HEK293 (cell line): ENCODE measurements around the gene PRSS2.

Experiments
- MYNN ChIP-seq: fragments of 450-650 bp; formaldehyde crosslinking; IDR thresholded peaks from 2 replicates; pipeline ENCODE4 v1.5.1; 2016; ENCODE audit warnings: missing biosample characterization, missing genetic modification characterization, borderline replicate concordance
- TCF7L2 ChIP-seq: IDR thresholded peaks from 2 replicates; pipeline ENCODE4 v1.6.1; 2011; ENCODE audit warnings: low read depth, mild to moderate bottlenecking, inconsistent platforms, low read length, moderate library complexity, borderline replicate concordance
- ZNF274 ChIP-seq, 2 experiments: fragments of 200-500 bp in 1 of 2; fragments of 450-650 bp in 1 of 2; sonication (Bioruptor generic) in 1 of 2; formaldehyde crosslinking in 1 of 2; IDR thresholded peaks; 2 replicates each; pipeline versions ENCODE4 v1.5.1 to v1.6.1; 2014 to 2016; ENCODE audit warnings: borderline replicate concordance in 1 of 2, inconsistent platforms in 1 of 2, low read length in 1 of 2, missing biosample characterization in 1 of 2, missing genetic modification characterization in 1 of 2
- ZNF473 ChIP-seq: fragments of 450-650 bp; formaldehyde crosslinking; IDR thresholded peaks from 2 replicates; pipeline ENCODE4 v1.5.1; 2017; ENCODE audit warnings: missing biosample characterization, missing genetic modification characterization
- ZNF777 ChIP-seq: fragments of 450-650 bp; formaldehyde crosslinking; IDR thresholded peaks from 2 replicates; pipeline ENCODE4 v1.5.1; 2017; ENCODE audit warnings: missing biosample characterization, missing genetic modification characterization, borderline replicate concordance
- ZSCAN30 ChIP-seq: fragments of 450-650 bp; IDR thresholded peaks from 2 replicates; pipeline ENCODE4 v1.5.1; 2018; ENCODE audit warnings: missing biosample characterization, mild to moderate bottlenecking, missing genetic modification characterization, moderate library complexity
- TF ChIP-seq, protein P1 (sequence below): fragments of 450-650 bp; formaldehyde crosslinking; IDR thresholded peaks from 2 replicates; pipeline ENCODE4 v1.5.1; 2016; ENCODE audit warnings: missing biosample characterization, missing genetic modification characterization
- TF ChIP-seq, protein P2 (sequence below): fragments of 450-650 bp; formaldehyde crosslinking; IDR thresholded peaks from 2 replicates; pipeline ENCODE4 v1.5.1; 2016; ENCODE audit warnings: missing biosample characterization, missing genetic modification characterization
- TF ChIP-seq, protein P3 (sequence below): sonication (generic); formaldehyde crosslinking; IDR thresholded peaks from 2 replicates; pipeline ENCODE4 v1.8.1; 2022; ENCODE audit warnings: mild to moderate bottlenecking, moderate library complexity, missing genetic modification reagents

DNA sequence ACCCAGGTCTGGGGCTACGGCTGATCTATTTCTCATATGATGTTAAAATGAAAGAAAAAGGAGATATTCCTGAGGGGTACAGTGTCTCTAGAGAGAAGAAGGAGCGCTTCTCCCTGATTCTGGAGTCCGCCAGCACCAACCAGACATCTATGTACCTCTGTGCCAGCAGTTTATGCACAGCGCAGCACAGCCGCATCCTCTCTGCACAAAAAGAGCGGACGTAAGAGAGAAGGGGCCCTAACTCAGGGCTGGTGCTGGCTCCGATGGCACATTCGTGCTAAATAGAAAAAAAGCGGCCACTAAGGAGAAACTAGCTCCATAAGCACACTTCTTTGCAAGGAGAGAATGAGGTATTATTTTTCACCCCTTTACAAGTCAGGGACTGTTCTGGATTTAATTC lies 49.8 kb upstream of the PRSS2 start:
- TF ChIP-seq, protein P1, sequence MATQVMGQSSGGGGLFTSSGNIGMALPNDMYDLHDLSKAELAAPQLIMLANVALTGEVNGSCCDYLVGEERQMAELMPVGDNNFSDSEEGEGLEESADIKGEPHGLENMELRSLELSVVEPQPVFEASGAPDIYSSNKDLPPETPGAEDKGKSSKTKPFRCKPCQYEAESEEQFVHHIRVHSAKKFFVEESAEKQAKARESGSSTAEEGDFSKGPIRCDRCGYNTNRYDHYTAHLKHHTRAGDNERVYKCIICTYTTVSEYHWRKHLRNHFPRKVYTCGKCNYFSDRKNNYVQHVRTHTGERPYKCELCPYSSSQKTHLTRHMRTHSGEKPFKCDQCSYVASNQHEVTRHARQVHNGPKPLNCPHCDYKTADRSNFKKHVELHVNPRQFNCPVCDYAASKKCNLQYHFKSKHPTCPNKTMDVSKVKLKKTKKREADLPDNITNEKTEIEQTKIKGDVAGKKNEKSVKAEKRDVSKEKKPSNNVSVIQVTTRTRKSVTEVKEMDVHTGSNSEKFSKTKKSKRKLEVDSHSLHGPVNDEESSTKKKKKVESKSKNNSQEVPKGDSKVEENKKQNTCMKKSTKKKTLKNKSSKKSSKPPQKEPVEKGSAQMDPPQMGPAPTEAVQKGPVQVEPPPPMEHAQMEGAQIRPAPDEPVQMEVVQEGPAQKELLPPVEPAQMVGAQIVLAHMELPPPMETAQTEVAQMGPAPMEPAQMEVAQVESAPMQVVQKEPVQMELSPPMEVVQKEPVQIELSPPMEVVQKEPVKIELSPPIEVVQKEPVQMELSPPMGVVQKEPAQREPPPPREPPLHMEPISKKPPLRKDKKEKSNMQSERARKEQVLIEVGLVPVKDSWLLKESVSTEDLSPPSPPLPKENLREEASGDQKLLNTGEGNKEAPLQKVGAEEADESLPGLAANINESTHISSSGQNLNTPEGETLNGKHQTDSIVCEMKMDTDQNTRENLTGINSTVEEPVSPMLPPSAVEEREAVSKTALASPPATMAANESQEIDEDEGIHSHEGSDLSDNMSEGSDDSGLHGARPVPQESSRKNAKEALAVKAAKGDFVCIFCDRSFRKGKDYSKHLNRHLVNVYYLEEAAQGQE, result no peak
- TF ChIP-seq, protein P2, sequence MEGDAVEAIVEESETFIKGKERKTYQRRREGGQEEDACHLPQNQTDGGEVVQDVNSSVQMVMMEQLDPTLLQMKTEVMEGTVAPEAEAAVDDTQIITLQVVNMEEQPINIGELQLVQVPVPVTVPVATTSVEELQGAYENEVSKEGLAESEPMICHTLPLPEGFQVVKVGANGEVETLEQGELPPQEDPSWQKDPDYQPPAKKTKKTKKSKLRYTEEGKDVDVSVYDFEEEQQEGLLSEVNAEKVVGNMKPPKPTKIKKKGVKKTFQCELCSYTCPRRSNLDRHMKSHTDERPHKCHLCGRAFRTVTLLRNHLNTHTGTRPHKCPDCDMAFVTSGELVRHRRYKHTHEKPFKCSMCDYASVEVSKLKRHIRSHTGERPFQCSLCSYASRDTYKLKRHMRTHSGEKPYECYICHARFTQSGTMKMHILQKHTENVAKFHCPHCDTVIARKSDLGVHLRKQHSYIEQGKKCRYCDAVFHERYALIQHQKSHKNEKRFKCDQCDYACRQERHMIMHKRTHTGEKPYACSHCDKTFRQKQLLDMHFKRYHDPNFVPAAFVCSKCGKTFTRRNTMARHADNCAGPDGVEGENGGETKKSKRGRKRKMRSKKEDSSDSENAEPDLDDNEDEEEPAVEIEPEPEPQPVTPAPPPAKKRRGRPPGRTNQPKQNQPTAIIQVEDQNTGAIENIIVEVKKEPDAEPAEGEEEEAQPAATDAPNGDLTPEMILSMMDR (tag by site-specific recombination), result no peak
- TF ChIP-seq ZNF473 (tag by site-specific recombination) (no peak), ZNF274 (IDR thresholded peaks at IDR 0.05; ENCODE audit: low read length) (no peak), ZNF274 (tag by site-specific recombination; IDR thresholded peaks at IDR 0.05; ENCODE audit: borderline replicate concordance) (no peak), ZSCAN30 (tag by site-specific recombination) (no peak), MYNN (tag by site-specific recombination) (no peak), TCF7L2 (no peak), ZNF777 (no peak)
- TF ChIP-seq, protein P3, sequence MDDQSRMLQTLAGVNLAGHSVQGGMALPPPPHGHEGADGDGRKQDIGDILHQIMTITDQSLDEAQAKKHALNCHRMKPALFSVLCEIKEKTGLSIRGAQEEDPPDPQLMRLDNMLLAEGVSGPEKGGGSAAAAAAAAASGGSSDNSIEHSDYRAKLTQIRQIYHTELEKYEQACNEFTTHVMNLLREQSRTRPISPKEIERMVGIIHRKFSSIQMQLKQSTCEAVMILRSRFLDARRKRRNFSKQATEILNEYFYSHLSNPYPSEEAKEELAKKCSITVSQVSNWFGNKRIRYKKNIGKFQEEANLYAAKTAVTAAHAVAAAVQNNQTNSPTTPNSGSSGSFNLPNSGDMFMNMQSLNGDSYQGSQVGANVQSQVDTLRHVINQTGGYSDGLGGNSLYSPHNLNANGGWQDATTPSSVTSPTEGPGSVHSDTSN (CRISPR knock-in tag), result no peak
